Fibroblast of the aortic adventitia (primary cell): ENCODE data around the gene C3orf80. TPM values are rescaled to one million over a fixed set of nuclear protein-coding genes. Genes with fewer than 3 reads are reported as not detected.
A peak's percentile ranks its signal among the peaks of the same experiment; 100 is the strongest.

Source experiments
- DNase-seq: peaks from one replicate; pipeline ENCODE4 v3.0.0-alpha.2; 2010; ENCODE audit warnings: low read depth
- H3K4me3 ChIP-seq: 2 replicates; pipeline ENCODE4 v1.5.1; 2011; ENCODE audit warnings: low read depth, mild to moderate bottlenecking, control low read depth, low read length, moderate library complexity
- CTCF ChIP-seq: IDR thresholded peaks from 2 replicates; pipeline ENCODE4 v1.5.1; 2011; ENCODE audit warnings: mild to moderate bottlenecking, low read length, control low read depth, inconsistent platforms; ENCODE audit not compliant: insufficient read depth
- total RNA-seq: library from RNA; depleted of rRNA; stranded (reverse); fragments of >200 nt; gene quantifications from 2 replicates; pipeline ENCODE4 v1.2.3, GENCODE V29; 2012; ENCODE audit warnings: low replicate concordance

C3orf80 gene
- total RNA-seq, 1 donor = 0.63 TPM

GRCh38 chr3:160247766-160248165, 22.5 kb downstream of the C3orf80 start:
- no peak for TF ChIP-seq CTCF
- H3K4me3 ChIP-seq = no peak overlapping the region
- no peak for DNase-seq

- H3K4me3 ChIP-seq = no peak overlapping the region
- no peak for TF ChIP-seq CTCF
- DNase-seq = no peak
These were observed 28.1 kb downstream of the C3orf80 start for GRCh38 chr3:160253298-160253697.

- H3K4me3 ChIP-seq = no peak overlapping the region
- TF ChIP-seq CTCF = no peak
- DNase-seq = no peak
These were observed 32.4 kb downstream of the C3orf80 start for GRCh38 chr3:160257606-160258005.

- H3K4me3 ChIP-seq = no peak overlapping the region
- DNase-seq = peak; percentile 58
- TF ChIP-seq CTCF = no peak
These were observed 34.4 kb downstream of the C3orf80 start for GRCh38 chr3:160259589-160259988.

- peak; percentile 64 for DNase-seq
- peak overlapping the region; percentile 46 for H3K4me3 ChIP-seq
- TF ChIP-seq CTCF = no peak
These were observed 35.5 kb downstream of the C3orf80 start for GRCh38 chr3:160260587-160261270.

GRCh38 chr3:160265088-160265487, 39.9 kb downstream of the C3orf80 start:
- DNase-seq = no peak
- no peak overlapping the region for H3K4me3 ChIP-seq
- no peak for TF ChIP-seq CTCF

Other genes with a start within 250 kb of the C3orf80 start
- 1.1 and 1.2 TPM in 2 replicates for gene IL12A, start 236.6 kb upstream of the C3orf80 start, total RNA-seq
- 61.0 and 79.2 TPM in 2 replicates for gene IFT80, start 173.8 kb downstream of the C3orf80 start, total RNA-seq
- 48.7 and 130 TPM in 2 replicates for gene SMC4, start 174.2 kb downstream of the C3orf80 start, total RNA-seq
- gene TRIM59, start 224.4 kb downstream of the C3orf80 start, total RNA-seq = 16.5 and 47.8 TPM in 2 replicates